Measurements from ENCODE around the gene AP1S3.

Gene AP1S3

DNA sequence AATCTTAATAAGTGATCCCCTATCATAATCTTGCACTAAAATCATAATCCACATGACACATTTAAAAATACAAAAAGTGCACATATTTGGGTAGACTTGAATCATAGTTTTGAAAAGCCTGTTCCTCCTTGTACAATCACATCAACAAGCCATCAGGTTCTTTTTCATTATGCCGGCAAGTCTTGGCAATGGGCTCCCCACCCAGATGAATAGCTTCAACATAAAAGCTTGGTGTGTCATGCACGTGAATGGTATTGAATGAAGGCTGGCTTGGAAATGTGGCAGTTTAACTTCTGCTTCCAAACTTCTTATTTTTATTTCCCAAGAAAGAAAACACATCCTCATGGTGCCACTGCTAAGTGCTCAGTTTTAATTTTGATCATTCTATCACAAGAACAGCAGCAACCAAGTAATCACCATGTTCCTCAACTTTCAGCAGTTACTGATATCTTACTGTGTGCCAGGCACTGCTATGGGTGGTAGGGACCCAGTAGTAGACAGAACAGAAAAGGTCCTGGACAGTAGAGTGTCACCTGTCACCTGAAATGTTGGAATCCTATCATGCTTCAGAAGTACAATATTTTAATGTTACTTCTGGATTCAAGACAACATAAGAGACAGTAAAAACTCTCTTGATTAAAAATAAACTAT, 89.9 kb downstream of the AP1S3 start:
- no peak for TF ChIP-seq CTCF (IDR thresholded peaks at IDR 0.05; ENCODE audit: borderline replicate concordance, insufficient read depth, low read depth, low read length)
- H3K4me3 ChIP-seq (ENCODE audit: low read depth, low read length) = no peak overlapping the region

DNA sequence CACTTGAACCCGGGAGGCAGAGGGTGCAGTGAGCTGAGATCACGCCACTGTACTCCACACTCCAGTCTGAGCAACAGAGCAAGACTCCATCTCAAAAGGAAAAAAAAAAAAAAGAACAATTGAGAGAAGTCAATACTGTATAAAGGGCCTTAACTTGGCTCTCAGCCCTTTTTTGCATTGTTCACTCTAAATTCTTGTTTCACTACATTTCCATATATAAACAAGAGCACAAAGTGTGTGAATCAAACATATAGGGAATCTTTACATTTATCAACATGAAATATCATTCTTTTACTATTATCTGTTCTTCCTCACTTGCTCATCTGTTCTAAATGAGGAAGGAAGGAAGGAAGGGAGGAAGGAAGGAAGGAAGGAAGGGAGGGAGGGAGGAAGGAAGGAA, 90.8 kb downstream of the AP1S3 start:
- H3K4me3 ChIP-seq (ENCODE audit: low read depth, low read length) = no peak overlapping the region
- no peak for TF ChIP-seq CTCF (IDR thresholded peaks at IDR 0.05; ENCODE audit: borderline replicate concordance, insufficient read depth, low read depth, low read length)

DNA sequence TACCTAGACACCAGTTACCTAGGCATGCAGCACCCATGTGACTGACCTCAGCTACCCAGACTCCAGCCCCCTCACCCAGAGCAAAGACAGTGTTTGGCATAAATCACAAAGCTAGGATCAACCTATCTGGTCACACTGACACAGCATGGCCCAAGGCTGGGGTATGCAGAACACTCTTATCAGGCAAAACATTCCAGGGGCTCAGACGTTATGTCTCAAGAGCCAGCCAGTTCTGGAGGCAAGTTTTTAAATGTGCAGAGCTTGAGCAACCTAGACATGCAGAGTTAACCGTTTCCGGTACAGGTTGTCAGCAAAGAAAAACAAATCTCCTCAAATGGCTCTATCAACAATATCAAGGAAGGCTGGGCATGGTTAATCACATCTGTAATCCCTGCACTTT, 92.8 kb downstream of the AP1S3 start:
- H3K4me3 ChIP-seq (ENCODE audit: low read depth, low read length) = no peak overlapping the region
- TF ChIP-seq CTCF (IDR thresholded peaks at IDR 0.05; ENCODE audit: borderline replicate concordance, insufficient read depth, low read depth, low read length) = no peak

DNA sequence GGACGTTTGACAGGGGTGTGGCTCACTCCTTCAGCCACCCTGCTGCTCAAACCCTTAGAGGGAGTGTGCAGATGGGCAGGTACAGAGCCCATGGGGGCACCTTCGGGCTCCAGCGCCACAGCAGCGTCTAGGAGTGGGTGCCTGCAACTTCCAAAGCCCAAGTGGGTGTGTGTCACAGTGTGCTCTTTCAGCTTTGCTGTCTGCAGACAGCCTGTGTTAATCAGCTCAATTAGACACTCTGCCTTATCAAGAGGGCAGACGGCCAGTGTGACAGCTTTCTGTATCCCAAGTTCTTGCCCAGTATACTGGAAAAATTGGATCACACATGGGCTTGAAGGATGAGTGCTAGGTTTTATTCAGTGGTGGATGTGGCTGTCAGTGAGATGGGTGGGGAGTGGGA, 96.7 kb downstream of the AP1S3 start:
- no peak overlapping the region for H3K4me3 ChIP-seq (ENCODE audit: low read depth, low read length)
- TF ChIP-seq CTCF (IDR thresholded peaks at IDR 0.05; ENCODE audit: borderline replicate concordance, insufficient read depth, low read depth, low read length) = no peak

- no peak for TF ChIP-seq CTCF (IDR thresholded peaks at IDR 0.05; ENCODE audit: borderline replicate concordance, insufficient read depth, low read depth, low read length)
- H3K4me3 ChIP-seq (ENCODE audit: low read depth, low read length) = no peak overlapping the region
Observed at GRCh38 chr2:223737207-223737606, 100.2 kb downstream of the AP1S3 start.

DNA sequence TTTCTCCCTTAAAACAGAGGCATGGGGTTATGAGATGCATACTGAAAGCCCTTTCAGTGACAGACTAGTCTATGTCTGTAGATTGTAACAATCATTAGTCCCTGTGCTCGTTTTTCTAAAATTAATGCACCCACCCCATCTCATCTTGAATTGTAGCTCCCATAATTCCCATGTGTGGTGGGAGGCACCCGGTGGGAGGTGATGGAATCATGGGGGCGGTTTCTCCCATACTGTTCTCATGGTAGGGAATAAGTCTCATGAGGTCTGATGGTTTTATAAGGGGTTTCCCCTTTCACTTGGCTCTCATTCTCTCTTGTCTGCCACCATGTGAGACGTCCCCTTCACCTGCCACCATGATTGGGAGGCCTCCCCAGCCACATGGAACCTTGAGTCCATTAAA, 100.9 kb downstream of the AP1S3 start:
- TF ChIP-seq CTCF (IDR thresholded peaks at IDR 0.05; ENCODE audit: borderline replicate concordance, insufficient read depth, low read depth, low read length) = no peak
- H3K4me3 ChIP-seq (ENCODE audit: low read depth, low read length) = no peak overlapping the region

DNA sequence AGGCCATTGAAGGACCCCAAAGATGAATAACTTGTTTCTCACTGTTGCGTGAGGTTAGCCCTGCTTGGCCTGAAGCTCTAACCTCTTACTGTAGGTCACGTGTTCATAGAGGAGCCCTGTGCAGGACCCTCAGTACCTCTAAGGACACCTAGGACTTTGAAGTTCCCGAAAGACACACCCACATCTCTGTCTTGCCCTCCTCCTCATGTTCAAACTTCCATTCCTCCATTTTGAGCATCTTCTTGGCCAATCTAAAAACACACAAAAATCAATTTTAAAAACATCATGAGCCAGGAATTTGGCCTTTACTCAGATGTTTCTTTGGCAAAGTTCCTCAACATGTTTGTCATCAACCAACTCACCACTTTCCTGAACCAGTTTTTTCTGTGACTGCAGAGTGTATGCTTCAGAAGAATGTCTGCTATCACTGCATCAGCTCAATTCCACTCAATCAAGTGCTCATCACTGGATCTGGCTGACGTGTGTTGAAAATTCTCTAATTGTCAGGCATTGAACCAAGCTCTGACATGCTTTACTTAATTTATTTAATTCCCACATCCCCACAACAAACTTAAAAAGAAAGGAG, 101.6 kb downstream of the AP1S3 start:
- H3K4me3 ChIP-seq (ENCODE audit: low read depth, low read length) = no peak overlapping the region
- TF ChIP-seq CTCF (IDR thresholded peaks at IDR 0.05; ENCODE audit: borderline replicate concordance, insufficient read depth, low read depth, low read length) = no peak
